Measurements from ENCODE around the gene LRRC32. TPM values are rescaled to one million over a fixed set of nuclear protein-coding genes. Genes with fewer than 3 reads are reported as not detected.

LRRC32 gene
- total RNA-seq, 2 experiments from 2014 or later = 5.5 to 25.3 TPM

DNA sequence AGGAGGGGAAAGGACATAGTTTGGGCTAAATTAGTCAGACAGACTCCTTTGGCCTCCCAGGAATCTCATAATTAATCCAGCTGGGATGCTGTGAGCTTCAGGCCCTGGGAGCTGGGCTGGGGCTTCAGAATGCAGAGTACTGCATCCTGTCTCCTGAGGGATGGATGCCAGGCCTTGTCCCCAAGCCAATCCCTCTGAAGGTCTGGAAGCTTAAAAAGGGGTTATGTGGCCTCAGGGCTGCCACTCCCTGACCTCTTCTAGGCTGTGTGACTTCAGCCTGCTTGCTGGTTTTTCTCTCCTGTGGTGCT lies 6.9 kb upstream of the LRRC32 start:
- Histone ChIP-seq H4K20me1 (ENCODE audit: insufficient read depth, low read length) (no peaks in the 10 kb centered on the region), H3K9me3 (ENCODE audit: low read length) (no peaks in the 10 kb centered on the region), H2AFZ (ENCODE audit: low read length) (peak overlapping the region; percentile 11; the same call in 1 of the 2 replicates), H3K79me2 (ENCODE audit: insufficient read depth, low read depth, low read length) (no peaks in the 10 kb centered on the region), H3K36me3 (ENCODE audit: insufficient read depth, low read length) (no peaks in the 10 kb centered on the region), H3K9me2 (ENCODE audit: insufficient read depth, low read length) (no peaks in the 10 kb centered on the region), H3K4me3 (ENCODE audit: low read depth, low read length, poor library complexity, severe bottlenecking) (no peak overlapping the region), H3K4me2 (ENCODE audit: low read length) (peak overlapping the region; percentile 89; the same call in 1 of the 2 replicates), H3K27ac (ENCODE audit: low read depth, low read length, poor library complexity, severe bottlenecking) (no peak overlapping the region), H3K4me1 (ENCODE audit: insufficient read depth, low read length, poor library complexity, severe bottlenecking) (peaks cover 75% of the 10 kb centered on the region)
- BruUV-seq (replicated peaks) = no TSS peak
- ChIA-PET CTCF (ENCODE audit: unreplicated experiment) (interaction anchor here (5.1 kb wide), 1 partner anchor 79 kb away, joined by 22 read pairs; no protein-coding TSS in a partner anchor), POLR2A (interaction anchor here (1.6 to 3.6 kb wide), 2 partner anchors 9 to 79 kb away, joined by 4 to 13 read pairs; no protein-coding TSS in a partner anchor)
- intact Hi-C loops (cut with micrococcal nuclease; ENCODE audit: unreplicated experiment) = no loop called here
- no peak for TF ChIP-seq EZH2phosphoT487 (IDR thresholded peaks at IDR 0.05; ENCODE audit: borderline replicate concordance, low read depth, low read length)
- TF ChIP-seq, protein P1, sequence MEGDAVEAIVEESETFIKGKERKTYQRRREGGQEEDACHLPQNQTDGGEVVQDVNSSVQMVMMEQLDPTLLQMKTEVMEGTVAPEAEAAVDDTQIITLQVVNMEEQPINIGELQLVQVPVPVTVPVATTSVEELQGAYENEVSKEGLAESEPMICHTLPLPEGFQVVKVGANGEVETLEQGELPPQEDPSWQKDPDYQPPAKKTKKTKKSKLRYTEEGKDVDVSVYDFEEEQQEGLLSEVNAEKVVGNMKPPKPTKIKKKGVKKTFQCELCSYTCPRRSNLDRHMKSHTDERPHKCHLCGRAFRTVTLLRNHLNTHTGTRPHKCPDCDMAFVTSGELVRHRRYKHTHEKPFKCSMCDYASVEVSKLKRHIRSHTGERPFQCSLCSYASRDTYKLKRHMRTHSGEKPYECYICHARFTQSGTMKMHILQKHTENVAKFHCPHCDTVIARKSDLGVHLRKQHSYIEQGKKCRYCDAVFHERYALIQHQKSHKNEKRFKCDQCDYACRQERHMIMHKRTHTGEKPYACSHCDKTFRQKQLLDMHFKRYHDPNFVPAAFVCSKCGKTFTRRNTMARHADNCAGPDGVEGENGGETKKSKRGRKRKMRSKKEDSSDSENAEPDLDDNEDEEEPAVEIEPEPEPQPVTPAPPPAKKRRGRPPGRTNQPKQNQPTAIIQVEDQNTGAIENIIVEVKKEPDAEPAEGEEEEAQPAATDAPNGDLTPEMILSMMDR (conservative IDR thresholded peaks at IDR 0.05; ENCODE audit: low read length) = no peak
- DNase-seq (ENCODE audit: low spot score) = no peak

DNA sequence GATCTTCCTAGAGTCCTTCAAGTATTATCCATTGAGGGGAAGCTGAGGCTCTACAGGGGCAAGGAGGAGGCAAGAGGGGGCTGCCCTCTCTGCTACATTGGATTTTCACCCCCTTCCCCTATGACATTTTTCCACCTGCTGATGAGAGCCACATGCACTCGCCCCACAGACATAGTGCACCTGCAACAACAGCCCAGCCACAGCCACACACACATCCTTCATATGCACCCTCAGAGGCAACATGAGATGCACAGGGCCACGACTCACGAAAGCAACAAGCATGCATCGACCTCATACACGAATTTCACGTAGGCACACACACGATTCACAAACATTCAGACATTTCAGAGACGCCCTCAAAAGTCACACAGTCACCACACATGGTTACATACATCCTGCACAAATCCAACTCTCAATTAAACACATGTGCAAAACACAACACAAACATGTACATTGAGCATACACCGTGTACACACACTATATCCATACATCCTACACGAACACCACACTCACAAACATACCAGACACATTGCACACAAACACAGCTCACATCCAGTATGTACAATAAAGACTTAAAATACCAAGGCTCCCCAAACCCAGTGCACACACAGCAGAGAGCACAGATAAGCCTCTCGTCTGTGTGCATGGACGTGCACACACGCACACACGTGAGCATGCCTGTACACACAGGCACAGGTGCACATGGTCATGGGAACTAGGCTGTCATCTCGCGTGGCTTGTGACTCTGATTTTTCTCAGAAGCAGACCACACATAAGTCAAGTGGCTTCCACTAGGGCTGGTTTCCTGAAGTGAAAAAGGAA lies 6.3 kb upstream of the LRRC32 start:
- ChIA-PET POLR2A (interaction anchor here (1.5 to 5.8 kb wide), 4 partner anchors 9 to 78 kb away, joined by 3 to 42 read pairs (median 8); no protein-coding TSS in a partner anchor), CTCF (ENCODE audit: unreplicated experiment) (interaction anchor here (5.1 kb wide), 1 partner anchor 78 kb away, joined by 22 read pairs; no protein-coding TSS in a partner anchor)
- Histone ChIP-seq H3K9me2 (ENCODE audit: insufficient read depth, low read length) (no peaks in the 10 kb centered on the region), H3K36me3 (ENCODE audit: insufficient read depth, low read length) (no peaks in the 10 kb centered on the region), H3K4me2 (ENCODE audit: low read length) (peak overlapping the region; percentile 89), H3K27ac (ENCODE audit: low read depth, low read length, poor library complexity, severe bottlenecking) (no peak overlapping the region), H4K20me1 (ENCODE audit: insufficient read depth, low read length) (no peaks in the 10 kb centered on the region), H2AFZ (ENCODE audit: low read length) (peak overlapping the region; percentile 11; the same call in 1 of the 2 replicates), H3K79me2 (ENCODE audit: insufficient read depth, low read depth, low read length) (no peaks in the 10 kb centered on the region), H3K4me1 (ENCODE audit: insufficient read depth, low read length, poor library complexity, severe bottlenecking) (peaks cover 75% of the 10 kb centered on the region), H3K9me3 (ENCODE audit: low read length) (no peaks in the 10 kb centered on the region), H3K4me3 (ENCODE audit: low read depth, low read length, poor library complexity, severe bottlenecking) (no peak overlapping the region)
- BruUV-seq (replicated peaks) = no TSS peak
- peak; percentile 58 for DNase-seq (ENCODE audit: low spot score)
- TF ChIP-seq EZH2phosphoT487 (IDR thresholded peaks at IDR 0.05; ENCODE audit: borderline replicate concordance, low read depth, low read length) = no peak
- TF ChIP-seq, protein P1 (conservative IDR thresholded peaks at IDR 0.05; ENCODE audit: low read length) = no peak
- intact Hi-C loops (cut with micrococcal nuclease; ENCODE audit: unreplicated experiment) = no loop called here

Measured in OCI-LY7 (cell line).